SK-N-SH (cell line): ENCODE measurements around the gene AK2.

Experiments
- EZH2phosphoT487 ChIP-seq: fragments of 200-600 bp; sonication (generic); IDR thresholded peaks from 2 replicates; pipeline ENCODE4 v1.6.1; 2017; ENCODE audit warnings: low read depth, mixed run types, mild to moderate bottlenecking, antibody characterized with exemption, moderate library complexity, borderline replicate concordance
- GABPA ChIP-seq: IDR thresholded peaks from 2 replicates; pipeline ENCODE4 v1.4.0; 2012; ENCODE audit warnings: low read depth, mild to moderate bottlenecking
- NFIC ChIP-seq: IDR thresholded peaks from 2 replicates; pipeline ENCODE4 v1.4.0; 2012; ENCODE audit warnings: borderline replicate concordance
- SMC3 ChIP-seq: IDR thresholded peaks from 2 replicates; pipeline ENCODE4 v1.6.1; 2012; ENCODE audit warnings: low read depth, low read length, improper control_type of control experiment
- TF ChIP-seq, protein P1 (sequence below): IDR thresholded peaks from 2 replicates; pipeline ENCODE4 v1.4.0; 2012; ENCODE audit warnings: low read depth
- TF ChIP-seq, protein P2 (sequence below): fragments of 200-600 bp; sonication (generic); IDR thresholded peaks from 2 replicates; pipeline ENCODE4 v1.6.1; 2017; ENCODE audit warnings: antibody characterized with exemption, mild to moderate bottlenecking, moderate library complexity

DNA sequence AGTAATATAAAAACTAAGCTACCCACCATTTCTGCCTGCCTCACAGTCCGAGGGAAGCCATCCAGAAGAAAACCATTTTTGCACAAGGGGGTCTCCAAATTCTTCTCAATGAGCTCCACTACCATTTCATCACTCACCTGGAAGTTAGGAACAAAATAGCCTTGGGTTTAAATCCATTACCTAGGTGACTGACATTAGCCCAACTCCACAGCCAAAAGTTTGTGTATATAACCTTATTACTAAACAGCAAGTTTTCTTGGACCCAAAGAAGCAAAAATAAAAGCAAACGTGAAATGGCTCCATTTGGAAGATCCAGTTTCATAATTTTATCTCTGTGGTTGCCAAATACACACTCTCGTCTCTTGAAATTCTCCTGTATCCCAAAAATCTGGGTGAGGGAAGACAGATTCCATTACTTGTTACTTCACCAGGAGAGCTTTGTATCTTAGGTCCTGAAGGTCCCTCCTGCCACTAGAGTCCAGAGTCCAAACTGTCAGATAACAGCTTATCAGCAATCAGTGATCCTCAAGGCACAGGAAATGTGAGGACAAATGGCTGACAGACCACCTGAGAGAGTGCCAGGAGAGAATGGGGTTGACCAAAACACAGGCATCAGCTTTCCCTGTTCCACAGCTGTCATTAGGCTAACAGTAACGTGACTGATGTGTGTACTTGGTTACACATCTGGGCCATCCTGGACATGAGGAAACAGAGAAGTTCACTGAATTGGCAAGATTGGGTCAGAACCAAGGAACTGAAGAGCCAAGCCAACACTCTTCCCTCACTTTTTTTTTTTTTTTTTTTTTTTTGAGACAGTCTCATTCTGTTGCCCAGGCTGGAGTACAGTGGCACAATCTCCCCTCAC is 14.9 kb downstream of the AK2 start:
- TF ChIP-seq, protein P1, sequence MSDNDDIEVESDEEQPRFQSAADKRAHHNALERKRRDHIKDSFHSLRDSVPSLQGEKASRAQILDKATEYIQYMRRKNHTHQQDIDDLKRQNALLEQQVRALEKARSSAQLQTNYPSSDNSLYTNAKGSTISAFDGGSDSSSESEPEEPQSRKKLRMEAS = no peak
- TF ChIP-seq NFIC = no peak
- no peak for TF ChIP-seq SMC3
- TF ChIP-seq EZH2phosphoT487 = no peak
- TF ChIP-seq, protein P2, sequence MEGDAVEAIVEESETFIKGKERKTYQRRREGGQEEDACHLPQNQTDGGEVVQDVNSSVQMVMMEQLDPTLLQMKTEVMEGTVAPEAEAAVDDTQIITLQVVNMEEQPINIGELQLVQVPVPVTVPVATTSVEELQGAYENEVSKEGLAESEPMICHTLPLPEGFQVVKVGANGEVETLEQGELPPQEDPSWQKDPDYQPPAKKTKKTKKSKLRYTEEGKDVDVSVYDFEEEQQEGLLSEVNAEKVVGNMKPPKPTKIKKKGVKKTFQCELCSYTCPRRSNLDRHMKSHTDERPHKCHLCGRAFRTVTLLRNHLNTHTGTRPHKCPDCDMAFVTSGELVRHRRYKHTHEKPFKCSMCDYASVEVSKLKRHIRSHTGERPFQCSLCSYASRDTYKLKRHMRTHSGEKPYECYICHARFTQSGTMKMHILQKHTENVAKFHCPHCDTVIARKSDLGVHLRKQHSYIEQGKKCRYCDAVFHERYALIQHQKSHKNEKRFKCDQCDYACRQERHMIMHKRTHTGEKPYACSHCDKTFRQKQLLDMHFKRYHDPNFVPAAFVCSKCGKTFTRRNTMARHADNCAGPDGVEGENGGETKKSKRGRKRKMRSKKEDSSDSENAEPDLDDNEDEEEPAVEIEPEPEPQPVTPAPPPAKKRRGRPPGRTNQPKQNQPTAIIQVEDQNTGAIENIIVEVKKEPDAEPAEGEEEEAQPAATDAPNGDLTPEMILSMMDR = no peak
- TF ChIP-seq GABPA = no peak
